ENCODE measurements around the gene MAEL.

Gene MAEL

DNA sequence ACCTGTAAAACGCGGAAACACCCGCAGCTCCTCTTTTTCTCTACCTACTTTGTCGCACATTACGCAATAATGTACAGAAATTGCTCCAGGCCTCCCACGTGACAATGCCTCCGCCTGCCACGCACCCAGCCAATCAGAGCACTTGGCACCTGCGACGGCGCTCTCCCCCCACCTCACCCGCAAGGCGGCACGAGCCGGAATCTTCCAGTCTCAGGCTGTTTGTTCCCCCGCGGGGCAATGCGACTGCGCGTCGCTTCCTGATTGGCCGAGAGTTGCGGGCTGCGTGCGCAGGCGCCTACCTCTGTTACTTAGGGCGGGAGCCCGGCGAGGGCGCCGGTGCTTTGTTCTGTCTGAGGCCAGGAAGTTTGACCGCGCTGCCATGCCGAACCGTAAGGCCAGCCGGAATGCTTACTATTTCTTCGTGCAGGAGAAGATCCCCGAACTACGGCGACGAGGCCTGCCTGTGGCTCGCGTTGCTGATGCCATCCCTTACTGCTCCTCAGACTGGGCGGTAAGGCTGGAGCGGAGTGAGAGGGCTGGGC is at the start of gene MAEL:
Gene MAEL (plus strand): TSS at position 307 of the 542 bp plus-strand sequence. CDS start 73 bp downstream, at position 380.
- Histone ChIP-seq H3K27ac (ENCODE audit: low read depth, low read length) (no peak within 1 kb of the TSS), H3K27me3 (ENCODE audit: control insufficient read depth, insufficient read depth, low read length) (no peaks in the 10 kb centered on the region), H3K9me3 (ENCODE audit: control insufficient read depth, insufficient read depth, low read depth, low read length) (no peaks in the 10 kb centered on the region), H3K9ac (ENCODE audit: low read length) (no peak within 1 kb of the TSS), H3K4me3 (ENCODE audit: low read depth, low read length) (no peak within 1 kb of the TSS), H3K4me1 (ENCODE audit: control insufficient read depth, insufficient read depth, low read length) (no peaks in the 10 kb centered on the region), H3K36me3 (ENCODE audit: control insufficient read depth, insufficient read depth, low read length) (no peaks in the 10 kb centered on the region)

DNA sequence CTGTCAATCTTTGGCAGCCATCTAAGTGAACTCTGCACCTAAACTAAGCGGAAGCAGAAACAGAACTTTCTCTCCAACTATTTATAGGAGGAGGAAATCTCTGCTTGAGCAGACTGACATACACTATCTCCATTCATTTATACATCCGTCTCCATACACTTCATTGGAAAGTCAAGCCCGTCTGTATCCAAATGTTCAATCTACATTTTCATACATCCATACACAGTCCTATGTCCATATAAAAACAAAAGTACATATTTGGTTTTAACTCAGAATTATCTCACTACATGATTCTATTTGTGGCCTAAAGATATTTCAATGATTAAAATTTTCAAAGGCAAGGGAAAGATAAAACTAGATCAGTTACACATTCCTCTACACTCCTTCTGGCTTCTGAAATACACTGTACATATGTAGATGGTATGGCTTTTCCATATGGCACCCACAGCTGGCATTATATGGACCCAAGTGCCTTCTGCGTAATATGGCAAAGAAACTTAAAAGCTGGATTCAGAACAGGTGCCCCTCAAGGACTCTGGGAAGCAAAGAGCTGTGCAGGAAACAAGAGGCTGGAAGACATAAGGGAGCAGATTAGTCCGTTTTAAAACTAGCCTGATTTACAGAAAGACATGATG is 49.2 kb upstream of the MAEL start:
- Histone ChIP-seq H3K4me3 (ENCODE audit: low read depth, low read length) (no peak overlapping the region), H3K27ac (ENCODE audit: low read depth, low read length) (no peak overlapping the region), H3K4me1 (ENCODE audit: control insufficient read depth, insufficient read depth, low read length) (no peaks in the 10 kb centered on the region), H3K27me3 (ENCODE audit: control insufficient read depth, insufficient read depth, low read length) (0 out of 2 replicates have a peak, but pooled peaks cover 3% of the 10 kb centered on the region), H3K36me3 (ENCODE audit: control insufficient read depth, insufficient read depth, low read length) (no peaks in the 10 kb centered on the region), H3K9ac (ENCODE audit: low read length) (no peak overlapping the region), H3K9me3 (ENCODE audit: control insufficient read depth, insufficient read depth, low read depth, low read length) (no peaks in the 10 kb centered on the region)

GRCh38 chr1:166944186-166944967 is 44.7 kb upstream of the MAEL start:
- H3K9me3 ChIP-seq (ENCODE audit: control insufficient read depth, insufficient read depth, low read depth, low read length), result no peaks in the 10 kb centered on the region
- H3K27me3 ChIP-seq (ENCODE audit: control insufficient read depth, insufficient read depth, low read length), result peaks cover 36% of the 10 kb centered on the region
- H3K27ac ChIP-seq (ENCODE audit: low read depth, low read length), result no peak overlapping the region
- H3K9ac ChIP-seq (ENCODE audit: low read length), result no peak overlapping the region
- H3K4me3 ChIP-seq (ENCODE audit: low read depth, low read length), result no peak overlapping the region
- no peaks in the 10 kb centered on the region for H3K36me3 ChIP-seq (ENCODE audit: control insufficient read depth, insufficient read depth, low read length)
- peaks cover 16% of the 10 kb centered on the region for H3K4me1 ChIP-seq (ENCODE audit: control insufficient read depth, insufficient read depth, low read length)

- H3K27me3 ChIP-seq (ENCODE audit: control insufficient read depth, insufficient read depth, low read length), result peaks cover 36% of the 10 kb centered on the region
- H3K27ac ChIP-seq (ENCODE audit: low read depth, low read length), result no peak overlapping the region
- H3K9ac ChIP-seq (ENCODE audit: low read length), result no peak overlapping the region
- no peaks in the 10 kb centered on the region for H3K36me3 ChIP-seq (ENCODE audit: control insufficient read depth, insufficient read depth, low read length)
- peak overlapping the region; percentile 54 for H3K4me3 ChIP-seq (ENCODE audit: low read depth, low read length)
- peaks cover 36% of the 10 kb centered on the region for H3K4me1 ChIP-seq (ENCODE audit: control insufficient read depth, insufficient read depth, low read length)
- no peaks in the 10 kb centered on the region for H3K9me3 ChIP-seq (ENCODE audit: control insufficient read depth, insufficient read depth, low read depth, low read length)
Measured at GRCh38 chr1:166947398-166948043, 41.6 kb upstream of the MAEL start.

GRCh38 chr1:166948856-166949350 is 40.2 kb upstream of the MAEL start:
- Histone ChIP-seq H3K9ac (ENCODE audit: low read length) (no peak overlapping the region), H3K9me3 (ENCODE audit: control insufficient read depth, insufficient read depth, low read depth, low read length) (no peaks in the 10 kb centered on the region), H3K4me3 (ENCODE audit: low read depth, low read length) (no peak overlapping the region), H3K27me3 (ENCODE audit: control insufficient read depth, insufficient read depth, low read length) (peaks cover 36% of the 10 kb centered on the region), H3K27ac (ENCODE audit: low read depth, low read length) (no peak overlapping the region), H3K4me1 (ENCODE audit: control insufficient read depth, insufficient read depth, low read length) (peaks cover 41% of the 10 kb centered on the region), H3K36me3 (ENCODE audit: control insufficient read depth, insufficient read depth, low read length) (no peaks in the 10 kb centered on the region)

GRCh38 chr1:166950156-166950555 is 38.9 kb upstream of the MAEL start:
- H3K27me3 ChIP-seq (ENCODE audit: control insufficient read depth, insufficient read depth, low read length), result peaks cover 32% of the 10 kb centered on the region
- no peaks in the 10 kb centered on the region for H3K36me3 ChIP-seq (ENCODE audit: control insufficient read depth, insufficient read depth, low read length)
- H3K4me3 ChIP-seq (ENCODE audit: low read depth, low read length), result no peak overlapping the region
- H3K4me1 ChIP-seq (ENCODE audit: control insufficient read depth, insufficient read depth, low read length), result peaks cover 41% of the 10 kb centered on the region
- no peaks in the 10 kb centered on the region for H3K9me3 ChIP-seq (ENCODE audit: control insufficient read depth, insufficient read depth, low read depth, low read length)
- H3K9ac ChIP-seq (ENCODE audit: low read length), result no peak overlapping the region
- H3K27ac ChIP-seq (ENCODE audit: low read depth, low read length), result no peak overlapping the region

- no peak overlapping the region for H3K9ac ChIP-seq (ENCODE audit: low read length)
- peaks cover 36% of the 10 kb centered on the region for H3K4me1 ChIP-seq (ENCODE audit: control insufficient read depth, insufficient read depth, low read length)
- no peaks in the 10 kb centered on the region for H3K36me3 ChIP-seq (ENCODE audit: control insufficient read depth, insufficient read depth, low read length)
- H3K27ac ChIP-seq (ENCODE audit: low read depth, low read length), result no peak overlapping the region; the same call in 1 of the 2 replicates
- H3K9me3 ChIP-seq (ENCODE audit: control insufficient read depth, insufficient read depth, low read depth, low read length), result no peaks in the 10 kb centered on the region
- peaks cover 26% of the 10 kb centered on the region for H3K27me3 ChIP-seq (ENCODE audit: control insufficient read depth, insufficient read depth, low read length)
- H3K4me3 ChIP-seq (ENCODE audit: low read depth, low read length), result no peak overlapping the region
Measured at GRCh38 chr1:166951050-166951449, 38.0 kb upstream of the MAEL start.

- no peak overlapping the region for H3K4me3 ChIP-seq (ENCODE audit: low read depth, low read length)
- peaks cover 28% of the 10 kb centered on the region for H3K4me1 ChIP-seq (ENCODE audit: control insufficient read depth, insufficient read depth, low read length)
- peaks cover 16% of the 10 kb centered on the region for H3K27me3 ChIP-seq (ENCODE audit: control insufficient read depth, insufficient read depth, low read length)
- no peaks in the 10 kb centered on the region for H3K9me3 ChIP-seq (ENCODE audit: control insufficient read depth, insufficient read depth, low read depth, low read length)
- H3K9ac ChIP-seq (ENCODE audit: low read length), result no peak overlapping the region
- no peaks in the 10 kb centered on the region for H3K36me3 ChIP-seq (ENCODE audit: control insufficient read depth, insufficient read depth, low read length)
- H3K27ac ChIP-seq (ENCODE audit: low read depth, low read length), result no peak overlapping the region; the same call in 1 of the 2 replicates
Measured at GRCh38 chr1:166952002-166952746, 36.9 kb upstream of the MAEL start.

- peaks cover 25% of the 10 kb centered on the region for H3K4me1 ChIP-seq (ENCODE audit: control insufficient read depth, insufficient read depth, low read length)
- no peak overlapping the region for H3K4me3 ChIP-seq (ENCODE audit: low read depth, low read length)
- no peak overlapping the region for H3K9ac ChIP-seq (ENCODE audit: low read length)
- peaks cover 3% of the 10 kb centered on the region for H3K27me3 ChIP-seq (ENCODE audit: control insufficient read depth, insufficient read depth, low read length)
- no peak overlapping the region for H3K27ac ChIP-seq (ENCODE audit: low read depth, low read length)
- no peaks in the 10 kb centered on the region for H3K36me3 ChIP-seq (ENCODE audit: control insufficient read depth, insufficient read depth, low read length)
- no peaks in the 10 kb centered on the region for H3K9me3 ChIP-seq (ENCODE audit: control insufficient read depth, insufficient read depth, low read depth, low read length)
Measured at GRCh38 chr1:166953491-166953890, 35.6 kb upstream of the MAEL start.

- Histone ChIP-seq H3K4me1 (ENCODE audit: control insufficient read depth, insufficient read depth, low read length) (peaks cover 14% of the 10 kb centered on the region), H3K27me3 (ENCODE audit: control insufficient read depth, insufficient read depth, low read length) (peaks cover 5% of the 10 kb centered on the region; the same call in 1 of the 2 replicates), H3K27ac (ENCODE audit: low read depth, low read length) (no peak overlapping the region), H3K9me3 (ENCODE audit: control insufficient read depth, insufficient read depth, low read depth, low read length) (no peaks in the 10 kb centered on the region), H3K9ac (ENCODE audit: low read length) (no peak overlapping the region), H3K36me3 (ENCODE audit: control insufficient read depth, insufficient read depth, low read length) (no peaks in the 10 kb centered on the region), H3K4me3 (ENCODE audit: low read depth, low read length) (no peak overlapping the region)
Measured at GRCh38 chr1:166956057-166956850, 32.8 kb upstream of the MAEL start.
